Erythroblast (primary cell): Measurements from ENCODE around the gene ARHGEF33.

ENCODE experiments used
- GATA1 ChIP-seq: IDR thresholded peaks from 2 replicates; pipeline ENCODE4 v1.6.1; 2011; ENCODE audit warnings: low read depth, mild to moderate bottlenecking, control low read depth, low read length, moderate library complexity
- POLR2A ChIP-seq: IDR thresholded peaks from 2 replicates; pipeline ENCODE4 v1.6.1; 2011; ENCODE audit warnings: mild to moderate bottlenecking, low read length

DNA sequence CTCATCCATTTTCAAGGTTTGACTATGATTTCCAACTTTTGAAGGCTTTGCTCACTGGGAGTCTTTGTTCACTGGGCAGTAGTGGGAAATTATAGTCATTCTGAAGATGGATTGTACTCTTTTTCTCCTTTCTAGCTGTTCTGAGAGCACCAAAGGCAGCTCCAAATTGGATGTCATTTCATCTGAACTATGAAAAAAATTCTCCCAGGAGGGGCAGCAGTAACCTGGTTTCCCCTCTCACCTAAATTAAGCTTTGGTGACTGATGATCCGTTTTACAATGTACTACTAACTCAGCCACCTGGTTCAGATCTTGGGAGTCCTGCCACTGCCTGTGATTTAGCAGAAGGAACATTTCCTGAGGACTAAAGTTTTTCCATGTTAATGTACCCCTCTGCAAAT lies 17.6 kb downstream of the ARHGEF33 start:
- TF ChIP-seq POLR2A = no peak
- no peak for TF ChIP-seq GATA1
